K562 (cell line): ENCODE data around the gene PDGFRA. TPM values are rescaled to one million over a fixed set of nuclear protein-coding genes. Genes with fewer than 3 reads are reported as not detected.
A peak's percentile ranks its signal among the peaks of the same experiment; 100 is the strongest.

Experiments
- ATAC-seq: fragments of 200-7000 bp; cut with Tn5 transposase; 3 replicates; pipeline ENCODE4 v1.9.1; 2020; ENCODE audit warnings: moderate library complexity
- BruUV-seq: library from RNA; stranded (reverse); fragments of 400-500 nt; replicated peaks from 2 replicates; lab custom pipeline; 2021; lab: Mats Ljungman, UMichigan
- CTCF ChIA-PET: fragments of 300-600 bp; formaldehyde crosslinking; extraction: SDS; loops from one replicate; lab custom pipeline; 2021; ENCODE audit warnings: low intra/inter-chr PET ratio; lab: Yijun Ruan, JAX
- POLR2A ChIA-PET: fragments of 300-600, 350-650 bp; sonication (Branson Sonifier 250); formaldehyde crosslinking; extraction: SDS; loops from one replicate; lab custom pipeline; 2021; ENCODE audit warnings: antibody characterized with exemption, inconsistent platforms; lab: Yijun Ruan, JAX
- DNase-seq, 4 experiments: peaks; one replicate each; pipeline versions ENCODE4 v3.0.0 to v3.0.0-alpha.2; 2011 to 2018; ENCODE audit warnings: low spot score in 3 of 4, mixed read lengths in 3 of 4; ENCODE audit errors: extremely low read depth in 1 of 4
- FAIRE-seq: peaks from 2 replicates; lab custom pipeline; 2011; peaks lifted over from hg19 to GRCh38; lab: Jason Lieb, UNC
- H2AFZ ChIP-seq: 2 replicates; pipeline ENCODE4 v1.6.0; 2011; ENCODE audit warnings: low read depth, low read length, control low read depth, inconsistent platforms
- H3K27ac ChIP-seq: fragments of 200-600 bp; 3 replicates; pipeline ENCODE4 v1.8.0; 2011; ENCODE audit warnings: low read depth, mild to moderate bottlenecking, control low read depth, inconsistent platforms, low read length, moderate library complexity, mixed read lengths; ENCODE audit errors: extremely low read depth
- H3K27me3 ChIP-seq, 2 experiments: fragments of 300-600 bp in 1 of 2; 2 replicates in 1 of 2; 3 replicates in 1 of 2; pipeline versions ENCODE4 v1.6.0 to v1.8.0; 2011; ENCODE audit warnings: inconsistent platforms in 2 of 2, low read length in 2 of 2, mild to moderate bottlenecking in 1 of 2, mixed read lengths in 1 of 2, moderate library complexity in 1 of 2; ENCODE audit not compliant: control insufficient read depth in 2 of 2, insufficient read depth in 2 of 2
- H3K36me3 ChIP-seq: fragments of 300-600 bp; 3 replicates; pipeline ENCODE4 v1.8.0; 2011; ENCODE audit warnings: mild to moderate bottlenecking, low read length, inconsistent platforms; ENCODE audit not compliant: control insufficient read depth, insufficient read depth
- H3K4me1 ChIP-seq, 2 experiments: fragments of 200-600 bp in 1 of 2; replicated peaks in 1 of 2; 2 replicates in 1 of 2; 3 replicates in 1 of 2; pipeline versions ENCODE4 v1.5.1 to v1.8.0; 2011; ENCODE audit warnings: inconsistent platforms in 2 of 2, low read length in 2 of 2, mild to moderate bottlenecking in 1 of 2, mixed read lengths in 1 of 2, moderate library complexity in 1 of 2; ENCODE audit not compliant: control insufficient read depth in 2 of 2, insufficient read depth in 2 of 2
- H3K4me2 ChIP-seq: 2 replicates; pipeline ENCODE4 v1.6.1; 2011; ENCODE audit warnings: low read length, control low read depth, inconsistent platforms, mixed read lengths; ENCODE audit not compliant: insufficient read depth
- H3K4me3 ChIP-seq: fragments of 200-600 bp; sonication (generic), shearing (Covaris generic); 2 replicates; pipeline ENCODE4 v1.5.1; 2016; ENCODE audit warnings: control low read depth, inconsistent platforms
- H3K79me2 ChIP-seq: fragments of 200-600 bp; 3 replicates; pipeline ENCODE4 v1.8.0; 2011; ENCODE audit warnings: low read length, inconsistent platforms; ENCODE audit not compliant: control insufficient read depth, insufficient read depth
- H3K9ac ChIP-seq, 2 experiments: 2 replicates each; pipeline versions ENCODE4 v1.6.0 to v1.6.1; 2011; ENCODE audit warnings: low read depth in 2 of 2, low read length in 2 of 2, control low read depth in 1 of 2, inconsistent platforms in 1 of 2, mild to moderate bottlenecking in 1 of 2, mixed read lengths in 1 of 2; ENCODE audit not compliant: insufficient read depth in 1 of 2
- H3K9me1 ChIP-seq: one replicate; pipeline ENCODE4 v1.6.0; 2011; ENCODE audit warnings: inconsistent platforms, mild to moderate bottlenecking, low read length, moderate library complexity; ENCODE audit not compliant: control insufficient read depth, insufficient read depth
- H3K9me3 ChIP-seq: replicated peaks from 2 replicates; pipeline ENCODE4 v1.5.1; 2011; ENCODE audit warnings: low read depth, low read length, inconsistent platforms; ENCODE audit not compliant: control insufficient read depth, insufficient read depth
- H4K20me1 ChIP-seq: replicated peaks from 2 replicates; pipeline ENCODE4 v1.6.1; 2011; ENCODE audit warnings: low read length, inconsistent platforms, mixed read lengths; ENCODE audit not compliant: control insufficient read depth, insufficient read depth
- CBFA2T2 ChIP-seq: fragments of 450-650 bp; conservative IDR thresholded peaks from 2 replicates; pipeline ENCODE4 v1.6.1; 2017; ENCODE audit warnings: mild to moderate bottlenecking
- CHD2 ChIP-seq: IDR thresholded peaks from 2 replicates; pipeline ENCODE4 v1.6.1; 2011; ENCODE audit warnings: low read depth, low read length
- GABPA ChIP-seq: fragments of 200-800 bp; sonication (Bioruptor generic); conservative IDR thresholded peaks from 2 replicates; pipeline ENCODE4 v1.6.1; 2016; ENCODE audit warnings: low read depth, missing genetic modification characterization, missing compliant biosample characterization
- NCOA1 ChIP-seq: fragments of 450-650 bp; IDR thresholded peaks from 2 replicates; pipeline ENCODE4 v1.6.1; 2016; ENCODE audit warnings: low read depth
- XRCC5 ChIP-seq: fragments of 200-400 bp; formaldehyde crosslinking; IDR thresholded peaks from 2 replicates; pipeline ENCODE4 v1.6.1; 2017; ENCODE audit warnings: low read depth, mild to moderate bottlenecking, low read length
- WGBS: fragments of 100-300 bp; shearing (Covaris generic); methylation state at CpG from one replicate; pipeline ENCODE4 v1.1.6; 2016; ENCODE audit warnings: low coverage, mixed read lengths; ENCODE audit not compliant: insufficient coverage; ENCODE audit errors: missing lambda C conversion rate; 5-methylcytosine and 5-hydroxymethylcytosine counted together
- in situ Hi-C: fragments of 300-500 bp; cut with MboI; formaldehyde crosslinking; loops from 4 replicates; pipeline ENCODE4 v1.15.0; 2018; ENCODE audit warnings: inconsistent platforms, mixed read lengths
- intact Hi-C: fragments of 100-400 bp; cut with micrococcal nuclease; formaldehyde crosslinking; loops from 2 replicates; pipeline ENCODE4 v1.14.2; 2022
- polyA plus RNA-seq, 8 experiments: library from polyadenylated mRNA; depleted of rRNA in 4 of 8; stranded (reverse) in 5 of 8; unstranded in 3 of 8; fragments of >200 nt; fragmentation: Nextera tagmentation in 2 of 8; fragmentation: Illumina TruSeq in 1 of 8; extraction: Ambion mirVana in 2 of 8; extraction: Trizol in 1 of 8; gene quantifications; 2 replicates each; pipeline versions ENCODE4 v1.2.1 to v1.2.3, GENCODE V29; 2011 to 2014; ENCODE audit warnings: inconsistent platforms in 1 of 8, missing spikeins in 1 of 8
- total RNA-seq, 7 experiments: library from RNA; depleted of rRNA in 6 of 7; stranded (reverse); fragments of >200 nt in 6 of 7; fragmentation: Illumina TruSeq in 2 of 7; extraction: Trizol in 2 of 7; gene quantifications; 2 replicates each; pipeline versions ENCODE4 v1.2.1 to v1.2.3, GENCODE V29; 2011 to 2021; ENCODE audit warnings: low replicate concordance in 1 of 7
- TF ChIP-seq, protein P1 (sequence below), 2 experiments: fragments of 250-450 bp in 1 of 2; fragments of 450-650 bp in 1 of 2; sonication (Bioruptor Pico) in 1 of 2; IDR thresholded peaks; 2 replicates each; pipeline versions ENCODE4 v1.6.1 to v1.8.0; 2016 to 2021; ENCODE audit warnings: mild to moderate bottlenecking in 2 of 2, moderate library complexity in 2 of 2, missing compliant biosample characterization in 1 of 2, missing genetic modification characterization in 1 of 2
- TF ChIP-seq, protein P2 (sequence below): IDR thresholded peaks from 2 replicates; pipeline ENCODE4 v1.6.1; 2014; ENCODE audit warnings: antibody characterized with exemption

PDGFRA gene
- total and polyA plus RNA-seq, 9 of the 15 experiments (the other 6 are each of a cell fraction or from before 2014, with no cell fraction given), result 0.40 TPM; not detected in 8

GRCh38 chr4:54276641-54277430 lies 47.7 kb downstream of the PDGFRA start:
- POLR2A ChIA-PET, result no interaction called here
- Histone ChIP-seq H3K9ac (no peak overlapping the region), H3K4me3 (no peak overlapping the region), H3K4me2 (no peak overlapping the region), H3K27me3 (peaks cover 0 to 12% of the 10 kb centered on the region in 2 experiments; a peak in 2 of 5 replicates), H2AFZ (no peak overlapping the region), H3K4me1 (no peaks in the 10 kb centered on the region), H4K20me1 (no peaks in the 10 kb centered on the region; the same call in 1 of the 2 replicates), H3K9me1 (no peaks in the 10 kb centered on the region), H3K9me3 (no peaks in the 10 kb centered on the region), H3K27ac (no peak overlapping the region), H3K79me2 (no peaks in the 10 kb centered on the region), H3K36me3 (no peaks in the 10 kb centered on the region)
- in situ Hi-C loops (no loop called here), intact Hi-C loops (no loop called here)
- CTCF ChIA-PET, result no interaction called here
- WGBS, result under 1% methylated on average over 20 of the region's 20 CpGs
- ATAC-seq (no peak), DNase-seq (no peak), FAIRE-seq (no peak)
- no TSS peak for BruUV-seq
- no peak for TF ChIP-seq CHD2
- no peak for TF ChIP-seq CBFA2T2
- TF ChIP-seq, protein P1, sequence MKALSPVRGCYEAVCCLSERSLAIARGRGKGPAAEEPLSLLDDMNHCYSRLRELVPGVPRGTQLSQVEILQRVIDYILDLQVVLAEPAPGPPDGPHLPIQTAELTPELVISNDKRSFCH (CRISPR knock-in tag; IDR thresholded peaks at IDR 0.05), result no peak
- TF ChIP-seq, protein P1 (tag; IDR thresholded peaks at IDR 0.05), result no peak

- intact Hi-C loops, result no loop called here
- no peak for FAIRE-seq
- Histone ChIP-seq H3K36me3 (no peaks in the 10 kb centered on the region), H3K4me3 (no peak overlapping the region), H3K9ac (no peak overlapping the region), H3K27ac (no peak overlapping the region), H2AFZ (no peak overlapping the region), H3K27me3 (peaks cover 0 to 12% of the 10 kb centered on the region in 2 experiments; a peak in 2 of 5 replicates), H4K20me1 (no peaks in the 10 kb centered on the region; the same call in 1 of the 2 replicates), H3K9me3 (no peaks in the 10 kb centered on the region), H3K4me1 (no peaks in the 10 kb centered on the region), H3K9me1 (no peaks in the 10 kb centered on the region), H3K4me2 (no peak overlapping the region), H3K79me2 (no peaks in the 10 kb centered on the region)
- in situ Hi-C loops, result no loop called here
- no TSS peak for BruUV-seq
- TF ChIP-seq NCOA1, result no peak
- TF ChIP-seq, protein P2, sequence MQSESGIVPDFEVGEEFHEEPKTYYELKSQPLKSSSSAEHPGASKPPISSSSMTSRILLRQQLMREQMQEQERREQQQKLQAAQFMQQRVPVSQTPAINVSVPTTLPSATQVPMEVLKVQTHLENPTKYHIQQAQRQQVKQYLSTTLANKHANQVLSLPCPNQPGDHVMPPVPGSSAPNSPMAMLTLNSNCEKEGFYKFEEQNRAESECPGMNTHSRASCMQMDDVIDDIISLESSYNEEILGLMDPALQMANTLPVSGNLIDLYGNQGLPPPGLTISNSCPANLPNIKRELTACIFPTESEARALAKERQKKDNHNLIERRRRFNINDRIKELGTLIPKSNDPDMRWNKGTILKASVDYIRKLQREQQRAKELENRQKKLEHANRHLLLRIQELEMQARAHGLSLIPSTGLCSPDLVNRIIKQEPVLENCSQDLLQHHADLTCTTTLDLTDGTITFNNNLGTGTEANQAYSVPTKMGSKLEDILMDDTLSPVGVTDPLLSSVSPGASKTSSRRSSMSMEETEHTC, result no peak
- 0 out of 2 replicates have a peak, but pooled peaks have one; percentile 13 for TF ChIP-seq GABPA (tag)
- TF ChIP-seq XRCC5, result no peak
- 0% methylated on average over 1 of the region's 1 CpG for WGBS
- no peak for DNase-seq
- no peak for ATAC-seq
- ChIA-PET POLR2A (interaction anchor here (0.6 kb wide), 1 partner anchor 646 kb away, joined by 3 read pairs; no protein-coding TSS in a partner anchor), CTCF (no interaction called here)
These were observed 48.6 kb downstream of the PDGFRA start for GRCh38 chr4:54277691-54278090.
